ENCODE data around the gene ARF6.

Gene ARF6

GRCh38 chr14:49892636-49893308 lies at the start of gene ARF6:
Gene ARF6, plus strand, starts transcription at chr14:49893082. Its CDS starts 655 bp downstream, at chr14:49893737.
- peak; percentile 97 for DNase-seq (ENCODE audit: low read depth)

GRCh38 chr14:49849213-49849847 lies 43.6 kb upstream of the ARF6 start:
- peak; percentile 31 for DNase-seq (ENCODE audit: low read depth)

GRCh38 chr14:49851813-49852212 lies 41.1 kb upstream of the ARF6 start:
- DNase-seq (ENCODE audit: low read depth) = no peak

GRCh38 chr14:49852301-49853157 lies 40.4 kb upstream of the ARF6 start, which contains the start of gene NEMF:
Gene NEMF, minus strand, starts transcription at chr14:49852788. Its CDS starts 35 bp downstream, at chr14:49852753.
- DNase-seq (ENCODE audit: low read depth) = peak; percentile 80

GRCh38 chr14:49853158-49853477 lies 39.8 kb upstream of the ARF6 start:
- no peak for DNase-seq (ENCODE audit: low read depth)

GRCh38 chr14:49853572-49854375 lies 39.1 kb upstream of the ARF6 start:
- DNase-seq (ENCODE audit: low read depth) = peak; percentile 86

GRCh38 chr14:49857427-49858003 lies 35.4 kb upstream of the ARF6 start:
- DNase-seq (ENCODE audit: low read depth) = no peak

- DNase-seq (ENCODE audit: low read depth) = no peak
Measured at GRCh38 chr14:49858383-49858782, 34.5 kb upstream of the ARF6 start.

GRCh38 chr14:49860988-49861698 lies 31.7 kb upstream of the ARF6 start:
- DNase-seq (ENCODE audit: low read depth) = no peak

- peak; percentile 79 for DNase-seq (ENCODE audit: low read depth)
Measured at GRCh38 chr14:49861699-49862088, 31.2 kb upstream of the ARF6 start.

GRCh38 chr14:49862089-49862673 lies 30.7 kb upstream of the ARF6 start:
- DNase-seq (ENCODE audit: low read depth) = peak; percentile 85

- no peak for DNase-seq (ENCODE audit: low read depth)
Measured at GRCh38 chr14:49863487-49864281, 29.2 kb upstream of the ARF6 start.

- peak; percentile 67 for DNase-seq (ENCODE audit: low read depth)
Measured at GRCh38 chr14:49865431-49865859, 27.4 kb upstream of the ARF6 start.

- peak; percentile 96 for DNase-seq (ENCODE audit: low read depth)
Measured at GRCh38 chr14:49867831-49868719, 24.8 kb upstream of the ARF6 start.

- DNase-seq (ENCODE audit: low read depth) = no peak
Measured at GRCh38 chr14:49868720-49869114, 24.2 kb upstream of the ARF6 start.

- DNase-seq (ENCODE audit: low read depth) = no peak
Measured at GRCh38 chr14:49870908-49871307, 22.0 kb upstream of the ARF6 start.

- peak; percentile 37 for DNase-seq (ENCODE audit: low read depth)
Measured at GRCh38 chr14:49873548-49873947, 19.3 kb upstream of the ARF6 start.

- no peak for DNase-seq (ENCODE audit: low read depth)
Measured at GRCh38 chr14:49875640-49876198, 17.2 kb upstream of the ARF6 start.
